ENCODE data around the gene NUP35.

DNA sequence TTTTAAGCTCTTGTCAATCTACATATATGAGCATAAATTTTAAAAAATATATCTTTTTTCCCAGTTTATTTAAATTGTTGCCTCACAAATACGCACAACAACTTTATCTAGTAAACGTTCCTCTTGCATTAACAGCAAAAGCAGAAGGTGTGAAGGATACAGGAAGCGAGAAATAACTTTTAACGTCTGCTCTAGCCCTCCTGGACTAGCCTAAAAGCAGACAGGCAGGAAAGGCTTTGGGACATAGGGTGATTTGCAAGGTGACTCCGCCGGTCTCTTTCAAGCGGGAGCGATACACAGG is 46.1 kb upstream of the NUP35 start:
- TF ChIP-seq, protein P1, sequence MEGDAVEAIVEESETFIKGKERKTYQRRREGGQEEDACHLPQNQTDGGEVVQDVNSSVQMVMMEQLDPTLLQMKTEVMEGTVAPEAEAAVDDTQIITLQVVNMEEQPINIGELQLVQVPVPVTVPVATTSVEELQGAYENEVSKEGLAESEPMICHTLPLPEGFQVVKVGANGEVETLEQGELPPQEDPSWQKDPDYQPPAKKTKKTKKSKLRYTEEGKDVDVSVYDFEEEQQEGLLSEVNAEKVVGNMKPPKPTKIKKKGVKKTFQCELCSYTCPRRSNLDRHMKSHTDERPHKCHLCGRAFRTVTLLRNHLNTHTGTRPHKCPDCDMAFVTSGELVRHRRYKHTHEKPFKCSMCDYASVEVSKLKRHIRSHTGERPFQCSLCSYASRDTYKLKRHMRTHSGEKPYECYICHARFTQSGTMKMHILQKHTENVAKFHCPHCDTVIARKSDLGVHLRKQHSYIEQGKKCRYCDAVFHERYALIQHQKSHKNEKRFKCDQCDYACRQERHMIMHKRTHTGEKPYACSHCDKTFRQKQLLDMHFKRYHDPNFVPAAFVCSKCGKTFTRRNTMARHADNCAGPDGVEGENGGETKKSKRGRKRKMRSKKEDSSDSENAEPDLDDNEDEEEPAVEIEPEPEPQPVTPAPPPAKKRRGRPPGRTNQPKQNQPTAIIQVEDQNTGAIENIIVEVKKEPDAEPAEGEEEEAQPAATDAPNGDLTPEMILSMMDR (IDR thresholded peaks at IDR 0.05) = no peak
- TF ChIP-seq POLR2A (IDR thresholded peaks at IDR 0.05) (no peak), POLR2AphosphoS5 (IDR thresholded peaks at IDR 0.05) (no peak)
